PC-3 (cell line): ENCODE results near the gene BATF3.

Source experiments
- CTCF ChIP-seq: fragments of 300-600 bp; sonication (generic); conservative IDR thresholded peaks from 2 replicates; pipeline ENCODE4 v1.5.1; 2017; ENCODE audit warnings: antibody characterized with exemption, low read depth, mild to moderate bottlenecking, low read length
- EZH2phosphoT487 ChIP-seq: fragments of 300-600 bp; sonication (generic); IDR thresholded peaks from 2 replicates; pipeline ENCODE4 v1.6.1; 2018; ENCODE audit warnings: mild to moderate bottlenecking, antibody characterized with exemption, low read length, borderline replicate concordance

- TF ChIP-seq CTCF (no peak), EZH2phosphoT487 (no peak)
These were observed 50.6 kb downstream of the BATF3 start for GRCh38 chr1:212649020-212649419.
